ENCODE data around the gene BCAR3.

Gene BCAR3

GRCh38 chr1:93537924-93538323, 143.7 kb downstream of the BCAR3 start:
- TF ChIP-seq CTCF (IDR thresholded peaks at IDR 0.05; ENCODE audit: low read depth, low read length) = no peak
- in situ Hi-C loops (cut with HindIII; ENCODE audit: low sequenced_read_pairs) = no loop called here
- no peak overlapping the region for H3K4me3 ChIP-seq (ENCODE audit: low read depth, low read length)
- no peak for DNase-seq (ENCODE audit: low read depth, low spot score)

- no peak for DNase-seq (ENCODE audit: low read depth, low spot score)
- in situ Hi-C loops (cut with HindIII; ENCODE audit: low sequenced_read_pairs) = no loop called here
- TF ChIP-seq CTCF (IDR thresholded peaks at IDR 0.05; ENCODE audit: low read depth, low read length) = no peak
- no peak overlapping the region for H3K4me3 ChIP-seq (ENCODE audit: low read depth, low read length)
Observed at GRCh38 chr1:93537396-93537795, 144.2 kb downstream of the BCAR3 start.

- no peak for TF ChIP-seq CTCF (IDR thresholded peaks at IDR 0.05; ENCODE audit: low read depth, low read length)
- H3K4me3 ChIP-seq (ENCODE audit: low read depth, low read length) = no peak overlapping the region
- in situ Hi-C loops (cut with HindIII; ENCODE audit: low sequenced_read_pairs) = no loop called here
- DNase-seq (ENCODE audit: low read depth, low spot score) = no peak
Observed at GRCh38 chr1:93533677-93534076, 148.0 kb downstream of the BCAR3 start.

DNA sequence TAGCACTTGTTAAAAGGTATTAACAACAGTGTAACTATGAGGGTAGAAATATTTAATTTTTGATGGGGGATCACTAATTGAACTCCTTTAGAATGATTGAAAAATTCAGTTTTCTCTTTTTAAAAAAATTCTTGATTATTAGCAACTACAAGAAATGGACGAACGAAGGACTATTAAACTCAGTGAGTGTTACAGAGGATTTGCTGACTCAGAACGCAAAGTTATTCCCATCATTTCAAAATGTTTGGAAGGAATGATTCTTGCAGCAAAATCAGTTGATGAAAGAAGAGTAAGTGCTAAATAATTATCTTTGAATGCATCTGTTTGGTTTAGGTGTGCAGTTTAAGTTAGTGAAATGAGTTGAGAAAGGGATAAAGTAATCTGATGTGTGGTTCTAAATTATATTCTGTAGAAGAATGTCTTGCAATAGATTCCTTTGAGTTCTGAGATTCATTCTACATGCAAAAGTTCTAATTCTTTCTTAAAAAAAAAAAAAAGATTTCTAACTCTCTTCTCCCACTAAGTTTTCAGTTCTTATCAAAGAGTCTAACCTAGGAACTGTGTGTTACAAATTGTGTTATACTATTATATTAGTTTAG, 148.8 kb downstream of the BCAR3 start:
- no peak overlapping the region for H3K4me3 ChIP-seq (ENCODE audit: low read depth, low read length)
- no peak for TF ChIP-seq CTCF (IDR thresholded peaks at IDR 0.05; ENCODE audit: low read depth, low read length)
- in situ Hi-C loops (cut with HindIII; ENCODE audit: low sequenced_read_pairs) = no loop called here
- no peak for DNase-seq (ENCODE audit: low read depth, low spot score)

DNA sequence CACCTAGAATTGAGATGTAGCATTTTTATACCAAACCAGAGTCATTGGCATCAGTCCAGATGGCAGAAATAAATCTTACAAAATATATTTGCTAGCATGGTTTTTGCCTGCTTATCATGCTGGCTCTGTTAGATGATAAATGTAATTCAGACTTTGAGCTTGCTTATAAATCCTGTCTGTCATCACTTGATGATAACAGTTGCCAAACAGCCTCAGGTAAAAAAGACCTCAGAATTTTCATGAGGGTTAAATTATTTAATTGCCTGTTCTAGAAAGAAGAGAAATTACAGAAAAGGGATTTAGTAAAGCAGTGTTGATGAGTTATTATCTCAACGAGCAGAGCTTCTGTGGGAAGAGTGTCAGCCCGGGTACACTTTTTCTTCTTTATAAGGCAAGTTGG, 150.4 kb downstream of the BCAR3 start:
- in situ Hi-C loops (cut with HindIII; ENCODE audit: low sequenced_read_pairs) = no loop called here

DNA sequence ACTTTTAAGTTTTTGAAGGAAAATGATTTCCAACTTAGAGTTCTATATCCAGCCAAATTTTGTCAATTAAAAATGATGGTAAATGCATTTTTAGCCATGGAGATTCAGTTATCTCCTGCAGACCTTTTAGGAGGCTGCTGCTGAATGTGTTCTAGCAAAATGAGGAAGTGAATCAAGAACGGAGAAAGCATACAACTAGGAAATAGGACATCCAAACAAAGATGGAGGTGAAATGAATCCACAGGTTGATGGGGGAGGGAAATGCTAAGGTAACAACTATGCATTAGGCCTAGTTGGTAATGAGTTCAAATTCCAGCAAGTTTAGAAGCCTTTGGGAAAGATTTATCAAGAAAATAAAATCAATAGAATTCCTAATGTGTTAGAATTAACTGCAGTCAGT, 153.2 kb downstream of the BCAR3 start:
- TF ChIP-seq CTCF (IDR thresholded peaks at IDR 0.05; ENCODE audit: low read depth, low read length) = no peak
- no peak for DNase-seq (ENCODE audit: low read depth, low spot score)
- no peak overlapping the region for H3K4me3 ChIP-seq (ENCODE audit: low read depth, low read length)
- in situ Hi-C loops (cut with HindIII; ENCODE audit: low sequenced_read_pairs) = no loop called here

More for the DNA sequence above, 150.4 kb downstream of the BCAR3 start:
- no peak overlapping the region for H3K4me3 ChIP-seq (ENCODE audit: low read depth, low read length)
- no peak for TF ChIP-seq CTCF (IDR thresholded peaks at IDR 0.05; ENCODE audit: low read depth, low read length)
- no peak for DNase-seq (ENCODE audit: low read depth, low spot score)

GRCh38 chr1:93526431-93526830, 155.2 kb downstream of the BCAR3 start:
- DNase-seq (ENCODE audit: low read depth, low spot score) = no peak
- no peak for TF ChIP-seq CTCF (IDR thresholded peaks at IDR 0.05; ENCODE audit: low read depth, low read length)
- in situ Hi-C loops (cut with HindIII; ENCODE audit: low sequenced_read_pairs) = no loop called here
- H3K4me3 ChIP-seq (ENCODE audit: low read depth, low read length) = no peak overlapping the region
